Sigmoid colon (tissue), 7 donors: ENCODE results near the gene PDRG1. TPM values are rescaled to one million over a fixed set of nuclear protein-coding genes. Genes with fewer than 3 reads are reported as not detected.

ENCODE experiments used
- DNase-seq: peaks from one replicate; pipeline ENCODE4 v3.0.0-alpha.2; 2019
- H3K27ac ChIP-seq, 4 donors: fragments of 200-600 bp; sonication (generic); one replicate each; pipeline ENCODE4 v1.5.1; 2016 to 2019; ENCODE audit warnings: mild to moderate bottlenecking in 1 of 4
- H3K27me3 ChIP-seq, 3 donors: fragments of 200-600 bp; sonication (generic); one replicate each; pipeline ENCODE4 v1.5.1; 2019; ENCODE audit warnings: mild to moderate bottlenecking in 1 of 3
- H3K36me3 ChIP-seq, 4 donors: fragments of 200-600 bp; sonication (generic); one replicate each; pipeline ENCODE4 v1.5.1; 2016 to 2019
- H3K4me1 ChIP-seq, 4 donors: fragments of 200-600 bp; sonication (generic); one replicate each; pipeline ENCODE4 v1.5.1; 2017 to 2019
- H3K4me3 ChIP-seq, 4 donors: fragments of 200-600 bp; sonication (generic); one replicate each; pipeline ENCODE4 v1.5.1; 2017 to 2019; ENCODE audit warnings: mild to moderate bottlenecking in 2 of 4, moderate library complexity in 1 of 4
- H3K9me3 ChIP-seq, 4 donors: fragments of 200-600 bp in 3 of 4; sonication (generic) in 3 of 4; one replicate each; pipeline versions ENCODE4 v1.5.1 to v1.6.1; 2013 to 2019
- EP300 ChIP-seq, 4 donors: sonication (generic); formaldehyde crosslinking; IDR thresholded peaks; one replicate each; pipeline ENCODE4 v1.6.1; 2017; ENCODE audit warnings: antibody characterized with exemption in 4 of 4
- POLR2A ChIP-seq, 2 donors: fragments of 450-650 bp; IDR thresholded peaks; one replicate each; pipeline ENCODE4 v1.6.1; 2016; ENCODE audit warnings: antibody characterized with exemption in 2 of 2, mild to moderate bottlenecking in 2 of 2, moderate library complexity in 2 of 2
- POLR2AphosphoS5 ChIP-seq, 4 donors: sonication (generic); formaldehyde crosslinking; IDR thresholded peaks; one replicate each; pipeline ENCODE4 v1.6.1; 2017; ENCODE audit warnings: antibody characterized with exemption in 4 of 4
- WGBS, 2 donors: extraction: QIAGEN DNeasy Blood & Tissue Kit; methylation state at CpG; one replicate each; pipeline ENCODE4 v1.1.7; 2013; 5-methylcytosine and 5-hydroxymethylcytosine counted together
- intact Hi-C: fragments of 100-400 bp; cut with DNase I; formaldehyde crosslinking; loops from one replicate; pipeline ENCODE4 v1.15.1; 2023
- polyA plus RNA-seq, 3 donors: library from polyadenylated mRNA; stranded (reverse); fragments of 200-250 nt; gene quantifications; one replicate each; pipeline ENCODE4 v1.2.3, GENCODE V29; 2013
- small RNA-seq, 3 donors: library from RNA; depleted of rRNA; stranded (forward); fragments of <200 nt; gene quantifications; one replicate each; pipeline ENCODE3, GENCODE V24; 2016
- total RNA-seq, 4 donors: library from RNA; depleted of rRNA; stranded (reverse); fragments of >200 nt; gene quantifications; one replicate each; pipeline ENCODE4 v1.1.0, GENCODE V29; 2016
- TF ChIP-seq, protein P1 (sequence below), 4 experiments: fragments of 450-650 bp in 3 of 4; fragments of 200-600 bp in 1 of 4; IDR thresholded peaks; one replicate each; pipeline ENCODE4 v1.5.1; 2016 to 2019; ENCODE audit warnings: antibody characterized with exemption in 4 of 4, mild to moderate bottlenecking in 3 of 4, moderate library complexity in 2 of 4
- donor health status: healthy with polysubstance abuse.
- donor health status: Bipolar disorder and iron deficiency.
- donor health status: healthy.

Gene PDRG1
- total and polyA plus RNA-seq, 7 donors: 5.0 to 15.2 (median 10.2) TPM

DNA sequence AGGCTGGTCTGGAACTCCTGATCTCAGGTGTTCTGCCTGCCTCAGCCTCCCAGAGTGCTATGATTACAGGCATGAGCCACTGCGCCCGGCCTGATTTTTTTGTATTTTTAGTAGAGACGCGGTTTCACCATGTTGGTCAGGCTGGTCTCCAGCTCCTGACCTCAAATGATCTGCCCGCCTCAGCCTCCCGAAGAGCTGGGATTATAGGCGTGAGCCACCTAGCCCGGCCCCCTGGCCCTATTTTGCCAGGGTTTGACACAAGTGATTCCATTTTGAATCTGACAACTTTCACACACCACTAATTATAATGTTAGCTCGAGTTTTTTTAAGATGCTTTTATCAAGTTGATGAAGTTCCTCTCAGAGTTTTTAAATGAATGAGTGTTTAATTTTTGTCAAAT, 55.8 kb downstream of the PDRG1 start:
- Histone ChIP-seq H3K27ac (peak overlapping the region in 2 of 4 donors; percentile 58 to 72), H3K4me1 (peaks cover 0 to 5% (median 2%) of the 10 kb centered on the region in 4 donors), H3K36me3 (no peaks in the 10 kb centered on the region), H3K9me3 (no peaks in the 10 kb centered on the region), H3K4me3 (no peak overlapping the region), H3K27me3 (no peaks in the 10 kb centered on the region)
- 95 to 96% methylated on average over 9 of the region's 9 CpGs for WGBS, 2 donors
- DNase-seq: no peak
- intact Hi-C loops: no loop called here
- TF ChIP-seq POLR2A (IDR thresholded peaks at IDR 0.05) (no peak), EP300 (IDR thresholded peaks at IDR 0.05) (no peak), POLR2AphosphoS5 (IDR thresholded peaks at IDR 0.05) (no peak)
- TF ChIP-seq, protein P1, sequence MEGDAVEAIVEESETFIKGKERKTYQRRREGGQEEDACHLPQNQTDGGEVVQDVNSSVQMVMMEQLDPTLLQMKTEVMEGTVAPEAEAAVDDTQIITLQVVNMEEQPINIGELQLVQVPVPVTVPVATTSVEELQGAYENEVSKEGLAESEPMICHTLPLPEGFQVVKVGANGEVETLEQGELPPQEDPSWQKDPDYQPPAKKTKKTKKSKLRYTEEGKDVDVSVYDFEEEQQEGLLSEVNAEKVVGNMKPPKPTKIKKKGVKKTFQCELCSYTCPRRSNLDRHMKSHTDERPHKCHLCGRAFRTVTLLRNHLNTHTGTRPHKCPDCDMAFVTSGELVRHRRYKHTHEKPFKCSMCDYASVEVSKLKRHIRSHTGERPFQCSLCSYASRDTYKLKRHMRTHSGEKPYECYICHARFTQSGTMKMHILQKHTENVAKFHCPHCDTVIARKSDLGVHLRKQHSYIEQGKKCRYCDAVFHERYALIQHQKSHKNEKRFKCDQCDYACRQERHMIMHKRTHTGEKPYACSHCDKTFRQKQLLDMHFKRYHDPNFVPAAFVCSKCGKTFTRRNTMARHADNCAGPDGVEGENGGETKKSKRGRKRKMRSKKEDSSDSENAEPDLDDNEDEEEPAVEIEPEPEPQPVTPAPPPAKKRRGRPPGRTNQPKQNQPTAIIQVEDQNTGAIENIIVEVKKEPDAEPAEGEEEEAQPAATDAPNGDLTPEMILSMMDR (IDR thresholded peaks at IDR 0.05): no peak

DNA sequence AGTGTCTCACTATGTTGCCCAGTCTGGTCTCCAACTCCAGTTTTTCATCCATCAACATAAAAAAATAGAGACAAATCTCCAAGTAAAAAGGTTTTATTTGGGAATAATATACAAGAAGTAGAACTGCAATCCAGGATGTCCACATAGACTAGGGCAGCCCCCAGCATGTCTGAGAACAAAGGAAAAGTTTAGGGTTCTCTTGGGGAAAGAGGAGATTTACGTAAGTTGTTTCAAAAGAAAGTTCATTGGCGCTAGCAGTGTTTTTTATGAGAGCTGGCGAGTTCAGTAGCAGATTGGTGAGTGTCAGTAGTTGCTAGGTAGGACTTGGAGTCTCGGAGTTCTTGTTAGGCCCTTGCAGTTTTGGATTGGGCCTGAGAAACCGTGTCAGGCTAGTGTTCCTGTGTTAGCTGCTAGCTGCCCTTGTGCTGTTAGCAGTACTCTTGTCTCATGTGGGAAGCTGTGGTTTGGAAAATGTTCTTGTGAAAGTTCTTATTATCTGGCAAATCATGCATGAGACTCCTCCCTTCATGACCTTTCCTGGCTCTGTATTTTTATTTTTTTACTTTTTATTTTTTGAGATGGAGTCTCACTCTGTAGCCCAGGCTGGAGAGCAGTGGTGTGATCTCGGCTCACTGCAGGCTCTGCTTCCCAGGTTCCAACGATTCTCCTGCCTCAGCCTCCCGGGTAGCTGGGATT, 56.7 kb downstream of the PDRG1 start:
- Histone ChIP-seq H3K27me3 (no peaks in the 10 kb centered on the region), H3K4me1 (peaks cover 0 to 5% (median 2%) of the 10 kb centered on the region in 4 donors), H3K9me3 (no peaks in the 10 kb centered on the region), H3K27ac (peak overlapping the region; percentile 58 to 72 (median 66)), H3K4me3 (no peak overlapping the region), H3K36me3 (no peaks in the 10 kb centered on the region)
- DNase-seq: peak; percentile 86
- intact Hi-C loops: no loop called here
- peak in 1 of 4 donors; percentile 63 for TF ChIP-seq POLR2AphosphoS5 (IDR thresholded peaks at IDR 0.05)
- TF ChIP-seq EP300 (IDR thresholded peaks at IDR 0.05): no peak
- WGBS, 2 donors: 41 to 44% methylated on average over 8 of the region's 8 CpGs

Small RNA genes lying within 50 kb of the gene (small RNA-seq; reads per million reads assigned to genes)
- 0 to 0.07 (median 0) reads per million in 3 donors for gene RNU1-94P

Other genes starting within 250 kb of the PDRG1 start
- gene BCL2L1, start 229.2 kb downstream of the PDRG1 start, total RNA-seq: 10 to 100 TPM; 53.2 to 71.3 (median 55.7) TPM
- gene BCL2L1, start 229.2 kb downstream of the PDRG1 start, polyA plus RNA-seq: 10 to 100 TPM; 76.1 to 94.8 (median 78.7) TPM
- gene TPX2, start 212.8 kb downstream of the PDRG1 start, total RNA-seq: 1 to 10 TPM in 1 of 4 donors, under 1 TPM in 1, not detected in 2; 0.36 to 1.8 TPM
- 10 to 100 TPM in 1 of 3 donors, 1 to 10 TPM in 2; 2.4 to 24.0 (median 4.9) TPM for gene TPX2, start 212.8 kb downstream of the PDRG1 start, polyA plus RNA-seq
- gene MYLK2, start 132.7 kb downstream of the PDRG1 start, total RNA-seq: under 1 TPM in 2 of 4 donors, not detected in 2; 0.16 to 0.81 TPM
- gene MYLK2, start 132.7 kb downstream of the PDRG1 start, polyA plus RNA-seq: under 1 TPM in 1 of 3 donors, not detected in 2; 0.39 TPM
- not detected for gene FOXS1, start 106.4 kb downstream of the PDRG1 start, total RNA-seq
- under 1 TPM in 2 of 3 donors, not detected in 1; 0.60 to 0.66 TPM for gene FOXS1, start 106.4 kb downstream of the PDRG1 start, polyA plus RNA-seq
- gene DUSP15, start 81.5 kb downstream of the PDRG1 start, total RNA-seq: 1 to 10 TPM in 3 of 4 donors, not detected in 1; 1.7 to 2.6 (median 2.0) TPM
- gene DUSP15, start 81.5 kb downstream of the PDRG1 start, polyA plus RNA-seq: 1 to 10 TPM in 1 of 3 donors, under 1 TPM in 1, not detected in 1; 0.60 to 1.2 TPM
- gene TTLL9, start 81.4 kb downstream of the PDRG1 start, total RNA-seq: 1 to 10 TPM in 1 of 4 donors, not detected in 3; 1.1 TPM
- under 1 TPM in 1 of 3 donors, not detected in 2; 0.15 TPM for gene TTLL9, start 81.4 kb downstream of the PDRG1 start, polyA plus RNA-seq
- gene XKR7, start 16.1 kb upstream of the PDRG1 start, total RNA-seq: under 1 TPM in 2 of 4 donors, not detected in 2; under 0.01 to 0.14 TPM
- gene XKR7, start 16.1 kb upstream of the PDRG1 start, polyA plus RNA-seq: under 1 TPM in 1 of 3 donors, not detected in 2; 0.15 TPM
- gene CCM2L, start 58.4 kb upstream of the PDRG1 start, total RNA-seq: 1 to 10 TPM; 2.3 to 5.8 (median 4.0) TPM
- gene CCM2L, start 58.4 kb upstream of the PDRG1 start, polyA plus RNA-seq: 1 to 10 TPM in 2 of 3 donors, under 1 TPM in 1; 0.46 to 2.5 (median 1.2) TPM
- 10 to 100 TPM in 2 of 4 donors, 1 to 10 TPM in 2; 8.6 to 28.0 (median 10.7) TPM for gene HCK, start 100.2 kb upstream of the PDRG1 start, total RNA-seq
- gene HCK, start 100.2 kb upstream of the PDRG1 start, polyA plus RNA-seq: 10 to 100 TPM; 17.5 to 25.8 (median 20.6) TPM
- 10 to 100 TPM; 15.3 to 24.0 (median 19.1) TPM for gene TM9SF4, start 157.7 kb upstream of the PDRG1 start, total RNA-seq
- 10 to 100 TPM in 1 of 3 donors, 1 to 10 TPM in 2; 6.6 to 38.3 (median 9.0) TPM for gene TM9SF4, start 157.7 kb upstream of the PDRG1 start, polyA plus RNA-seq